HL-60 (cell line): ENCODE measurements around the gene LMAN1L.
A peak's percentile ranks its signal among the peaks of the same experiment; 100 is the strongest.

Experiments
- DNase-seq, 2 experiments: peaks; one replicate each; pipeline ENCODE4 v3.0.0-alpha.2; 2010 to 2020; ENCODE audit warnings: low read depth in 1 of 2, low spot score in 1 of 2
- H3K27ac ChIP-seq: fragments of 250-450 bp; sonication (Bioruptor Pico); replicated peaks from 2 replicates; pipeline ENCODE4 v1.5.1; 2020; ENCODE audit warnings: mild to moderate bottlenecking, moderate library complexity
- H3K27me3 ChIP-seq: fragments of 250-450 bp; sonication (Bioruptor Pico); 2 replicates; pipeline ENCODE4 v1.5.1; 2021; ENCODE audit warnings: mild to moderate bottlenecking, moderate library complexity; ENCODE audit not compliant: insufficient read depth, poor library complexity, severe bottlenecking
- H3K4me3 ChIP-seq: replicated peaks from 2 replicates; pipeline ENCODE4 v1.5.1; 2011; ENCODE audit warnings: mild to moderate bottlenecking, control low read depth, low read length; ENCODE audit not compliant: insufficient read depth
- GABPA ChIP-seq: IDR thresholded peaks from 2 replicates; pipeline ENCODE4 v1.6.1; 2012; ENCODE audit warnings: low read depth
- POLR2AphosphoS5 ChIP-seq: IDR thresholded peaks from 2 replicates; pipeline ENCODE4 v1.6.1; 2012; ENCODE audit warnings: low read depth
- SPI1 ChIP-seq: IDR thresholded peaks from 2 replicates; pipeline ENCODE4 v1.6.1; 2012; ENCODE audit warnings: low read depth, mild to moderate bottlenecking, borderline replicate concordance
- TF ChIP-seq, protein P1 (sequence below): IDR thresholded peaks from 2 replicates; pipeline ENCODE4 v1.6.1; 2012; ENCODE audit warnings: low read depth; ENCODE audit not compliant: insufficient replicate concordance
- TF ChIP-seq, protein P2 (sequence below): IDR thresholded peaks from one replicate; pipeline ENCODE4 v1.5.1; 2011; ENCODE audit warnings: low read length, control low read depth, inconsistent platforms; ENCODE audit not compliant: insufficient read depth

The LMAN1L gene

DNA sequence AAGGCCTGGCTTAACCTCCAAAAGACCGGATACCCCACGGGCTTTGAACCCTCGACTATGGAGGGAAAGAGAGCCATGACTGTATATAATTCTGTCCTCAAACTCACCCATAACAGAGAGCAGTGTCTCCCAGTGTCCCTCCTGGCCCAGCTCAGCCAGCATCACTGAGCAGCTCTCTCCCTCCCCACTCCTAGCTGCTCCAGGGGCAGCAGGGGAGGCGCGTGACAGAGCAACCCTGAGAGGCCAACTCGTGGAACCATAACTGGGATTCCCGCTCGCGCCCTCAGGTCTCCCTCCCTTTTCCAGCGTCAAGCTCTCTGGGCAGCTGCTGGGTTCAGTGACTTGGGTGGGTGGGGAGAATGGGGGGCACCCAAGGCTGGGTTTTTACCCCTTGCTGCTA is 13.2 kb downstream of the LMAN1L start:
- no peak for DNase-seq
- H3K27me3 ChIP-seq = peaks cover 16% of the 10 kb centered on the region
- TF ChIP-seq SPI1 (no peak), POLR2AphosphoS5 (no peak)
- TF ChIP-seq, protein P1, sequence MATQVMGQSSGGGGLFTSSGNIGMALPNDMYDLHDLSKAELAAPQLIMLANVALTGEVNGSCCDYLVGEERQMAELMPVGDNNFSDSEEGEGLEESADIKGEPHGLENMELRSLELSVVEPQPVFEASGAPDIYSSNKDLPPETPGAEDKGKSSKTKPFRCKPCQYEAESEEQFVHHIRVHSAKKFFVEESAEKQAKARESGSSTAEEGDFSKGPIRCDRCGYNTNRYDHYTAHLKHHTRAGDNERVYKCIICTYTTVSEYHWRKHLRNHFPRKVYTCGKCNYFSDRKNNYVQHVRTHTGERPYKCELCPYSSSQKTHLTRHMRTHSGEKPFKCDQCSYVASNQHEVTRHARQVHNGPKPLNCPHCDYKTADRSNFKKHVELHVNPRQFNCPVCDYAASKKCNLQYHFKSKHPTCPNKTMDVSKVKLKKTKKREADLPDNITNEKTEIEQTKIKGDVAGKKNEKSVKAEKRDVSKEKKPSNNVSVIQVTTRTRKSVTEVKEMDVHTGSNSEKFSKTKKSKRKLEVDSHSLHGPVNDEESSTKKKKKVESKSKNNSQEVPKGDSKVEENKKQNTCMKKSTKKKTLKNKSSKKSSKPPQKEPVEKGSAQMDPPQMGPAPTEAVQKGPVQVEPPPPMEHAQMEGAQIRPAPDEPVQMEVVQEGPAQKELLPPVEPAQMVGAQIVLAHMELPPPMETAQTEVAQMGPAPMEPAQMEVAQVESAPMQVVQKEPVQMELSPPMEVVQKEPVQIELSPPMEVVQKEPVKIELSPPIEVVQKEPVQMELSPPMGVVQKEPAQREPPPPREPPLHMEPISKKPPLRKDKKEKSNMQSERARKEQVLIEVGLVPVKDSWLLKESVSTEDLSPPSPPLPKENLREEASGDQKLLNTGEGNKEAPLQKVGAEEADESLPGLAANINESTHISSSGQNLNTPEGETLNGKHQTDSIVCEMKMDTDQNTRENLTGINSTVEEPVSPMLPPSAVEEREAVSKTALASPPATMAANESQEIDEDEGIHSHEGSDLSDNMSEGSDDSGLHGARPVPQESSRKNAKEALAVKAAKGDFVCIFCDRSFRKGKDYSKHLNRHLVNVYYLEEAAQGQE = no peak

DNA sequence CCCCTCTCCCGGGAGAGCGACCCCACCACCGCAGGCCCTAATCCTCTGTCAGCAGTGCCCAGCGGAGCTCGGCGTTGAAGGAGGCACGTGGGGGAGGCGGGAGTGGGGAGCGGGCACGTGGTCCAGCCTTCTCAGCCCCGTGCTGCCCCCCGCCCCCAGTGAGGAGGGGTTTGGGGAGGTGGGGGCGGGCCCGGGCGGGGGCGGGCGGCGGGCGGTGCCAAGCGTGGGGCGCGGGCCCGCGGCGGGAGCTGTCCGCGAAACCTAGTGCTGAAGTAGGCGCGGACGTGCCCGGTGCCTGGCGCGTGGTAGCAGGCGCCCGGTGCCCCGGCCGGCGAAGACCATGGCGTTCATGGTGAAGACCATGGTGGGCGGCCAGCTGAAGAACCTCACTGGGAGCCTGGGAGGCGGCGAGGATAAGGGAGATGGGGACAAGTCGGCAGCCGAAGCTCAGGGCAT is 13.8 kb downstream of the LMAN1L start, which contains the start of gene CPLX3:
CPLX3 (plus strand) TSS at position 264 of the 456 bp plus-strand sequence; CDS start at position 341, 77 bp downstream.
- TF ChIP-seq POLR2AphosphoS5 = no peak
- TF ChIP-seq, protein P2, sequence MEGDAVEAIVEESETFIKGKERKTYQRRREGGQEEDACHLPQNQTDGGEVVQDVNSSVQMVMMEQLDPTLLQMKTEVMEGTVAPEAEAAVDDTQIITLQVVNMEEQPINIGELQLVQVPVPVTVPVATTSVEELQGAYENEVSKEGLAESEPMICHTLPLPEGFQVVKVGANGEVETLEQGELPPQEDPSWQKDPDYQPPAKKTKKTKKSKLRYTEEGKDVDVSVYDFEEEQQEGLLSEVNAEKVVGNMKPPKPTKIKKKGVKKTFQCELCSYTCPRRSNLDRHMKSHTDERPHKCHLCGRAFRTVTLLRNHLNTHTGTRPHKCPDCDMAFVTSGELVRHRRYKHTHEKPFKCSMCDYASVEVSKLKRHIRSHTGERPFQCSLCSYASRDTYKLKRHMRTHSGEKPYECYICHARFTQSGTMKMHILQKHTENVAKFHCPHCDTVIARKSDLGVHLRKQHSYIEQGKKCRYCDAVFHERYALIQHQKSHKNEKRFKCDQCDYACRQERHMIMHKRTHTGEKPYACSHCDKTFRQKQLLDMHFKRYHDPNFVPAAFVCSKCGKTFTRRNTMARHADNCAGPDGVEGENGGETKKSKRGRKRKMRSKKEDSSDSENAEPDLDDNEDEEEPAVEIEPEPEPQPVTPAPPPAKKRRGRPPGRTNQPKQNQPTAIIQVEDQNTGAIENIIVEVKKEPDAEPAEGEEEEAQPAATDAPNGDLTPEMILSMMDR = no peak
- TF ChIP-seq, protein P1 = peak; percentile 91
- TF ChIP-seq GABPA = no peak
- no peak for DNase-seq
- no peak within 1 kb of the TSS for H3K27ac ChIP-seq
- H3K27me3 ChIP-seq = peaks cover 16% of the 10 kb centered on the region
- H3K4me3 ChIP-seq = no peak within 1 kb of the TSS

More for the DNA sequence above, 13.2 kb downstream of the LMAN1L start:
- Histone ChIP-seq H3K27ac (no peak overlapping the region), H3K4me3 (no peak overlapping the region)

DNA sequence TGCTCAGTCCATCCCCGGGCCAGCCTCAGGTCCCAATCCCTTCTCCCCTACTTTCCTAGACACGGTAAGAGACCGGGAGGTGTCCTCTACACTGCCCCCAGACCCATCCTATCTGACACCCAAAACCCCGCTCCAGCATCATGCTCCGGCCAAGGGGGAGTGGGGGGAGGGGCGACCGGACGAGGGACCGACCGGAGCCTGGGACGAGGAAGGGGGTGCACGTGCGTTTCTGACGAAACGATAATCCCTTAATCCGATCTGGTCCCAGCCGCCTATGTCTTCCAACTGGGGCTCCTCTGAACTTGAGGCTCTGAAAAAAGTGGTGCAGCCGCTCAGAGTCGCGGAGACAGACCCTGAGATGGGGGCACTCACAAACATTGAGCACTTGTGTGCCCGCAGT is 14.3 kb downstream of the LMAN1L start:
- peaks cover 16% of the 10 kb centered on the region for H3K27me3 ChIP-seq
- no peak for DNase-seq
- H3K27ac ChIP-seq = no peak overlapping the region
- H3K4me3 ChIP-seq = no peak overlapping the region
- TF ChIP-seq, protein P1 = no peak
- TF ChIP-seq POLR2AphosphoS5 (no peak), SPI1 (no peak), GABPA (no peak)
- TF ChIP-seq, protein P2 = no peak
